GM19239 (cell line): ENCODE results near the gene FBXO31.
"Not testable (repeated sequence)": the region's sequence is repeated elsewhere in the genome, so short reads cannot be mapped to it uniquely, and the experiment has no call there.

Source experiments
- DNase-seq: peaks from one replicate; pipeline ENCODE4 v3.0.0; 2011; ENCODE audit warnings: low spot score; ENCODE audit not compliant: insufficient read length
- FAIRE-seq: peaks from 2 replicates; lab custom pipeline; 2011; peaks lifted over from hg19 to GRCh38; lab: Jason Lieb, UNC

The FBXO31 gene

DNA sequence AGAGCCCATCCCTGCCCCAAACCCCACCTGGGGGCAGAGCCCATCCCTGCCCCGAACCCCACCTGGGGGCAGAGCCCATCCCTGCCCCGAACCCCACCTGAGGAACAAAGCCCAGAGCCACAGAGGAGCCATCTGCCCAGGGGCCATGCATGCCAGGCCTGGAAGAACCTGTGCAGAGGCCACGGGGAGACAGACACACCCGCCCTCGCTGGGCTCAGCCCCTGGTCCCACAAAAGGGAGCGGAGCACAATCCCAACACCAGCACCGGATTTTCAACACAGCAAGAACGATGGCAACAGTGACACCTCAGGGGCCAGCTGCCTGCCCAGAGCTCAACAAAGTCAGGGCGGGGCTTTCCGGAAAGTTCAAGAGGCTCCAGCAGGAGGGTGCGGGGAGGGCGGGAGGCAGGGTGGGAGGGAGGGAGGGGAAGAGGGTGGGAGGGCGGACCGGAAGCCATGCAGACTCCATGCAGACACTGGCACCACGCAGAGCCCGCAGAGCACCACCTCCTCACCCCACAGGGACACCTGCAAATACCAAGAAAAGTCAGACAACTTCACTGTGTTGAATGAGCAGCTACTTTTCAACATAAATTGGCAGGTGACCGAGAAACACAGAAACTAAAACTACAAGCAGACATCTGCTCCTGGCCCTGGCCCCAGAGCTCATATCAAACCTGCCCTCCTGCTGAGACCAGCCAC, 38.5 kb downstream of the FBXO31 start:
- FAIRE-seq (no peak), DNase-seq (no peak)

DNA sequence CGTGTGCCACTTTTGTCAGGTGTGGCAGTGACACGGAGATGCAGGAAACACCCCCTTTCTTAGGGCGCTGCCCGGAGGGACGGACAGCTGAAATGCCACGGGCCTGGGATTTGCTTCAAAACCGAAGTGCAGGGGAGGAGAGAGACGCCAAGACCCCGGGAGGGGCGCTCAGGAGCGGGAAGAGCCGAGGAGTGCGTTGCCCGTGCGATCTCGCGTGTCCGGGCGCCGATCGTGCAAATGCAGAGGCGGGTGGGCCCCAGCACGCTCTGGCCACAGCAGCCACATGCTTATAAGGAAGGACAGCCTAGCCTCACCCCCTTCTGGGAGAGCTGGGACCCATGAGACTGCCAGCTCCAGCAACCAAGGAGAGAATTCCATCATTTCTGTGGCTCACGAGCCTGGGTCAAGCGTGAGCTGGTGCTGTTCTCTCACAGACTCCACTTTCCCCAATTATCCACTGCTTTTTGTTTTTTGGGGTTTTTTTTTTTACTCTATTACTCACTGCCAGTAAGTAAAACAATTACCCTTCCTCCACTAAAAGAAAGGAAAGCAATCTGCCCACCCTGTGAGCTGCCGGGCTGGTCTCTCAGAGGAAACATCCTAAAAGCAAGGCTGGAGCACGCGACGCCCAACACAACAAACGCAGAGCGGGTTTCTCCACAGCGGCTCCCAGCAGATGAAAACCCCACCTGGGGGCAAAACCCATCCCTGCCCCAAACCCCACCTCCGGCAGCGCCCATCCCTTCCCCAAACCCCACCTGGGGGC, 39.2 kb downstream of the FBXO31 start:
- DNase-seq, result no peak
- no peak for FAIRE-seq

DNA sequence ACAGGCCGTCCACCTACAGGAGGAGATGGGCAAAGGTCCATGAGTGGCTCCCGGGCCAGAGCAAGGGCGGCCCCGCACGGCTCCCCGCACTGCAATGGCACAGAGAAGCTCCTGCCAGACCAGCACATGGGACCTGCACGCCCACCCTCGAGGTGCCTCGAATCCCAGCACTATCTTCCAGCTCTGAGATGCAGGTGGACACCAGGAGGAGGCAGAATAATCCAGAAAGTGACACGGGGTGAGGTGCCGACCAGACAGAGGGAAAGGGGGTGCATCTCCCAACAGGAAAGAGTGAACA, 39.9 kb downstream of the FBXO31 start:
- FAIRE-seq (no peak), DNase-seq (no peak)

DNA sequence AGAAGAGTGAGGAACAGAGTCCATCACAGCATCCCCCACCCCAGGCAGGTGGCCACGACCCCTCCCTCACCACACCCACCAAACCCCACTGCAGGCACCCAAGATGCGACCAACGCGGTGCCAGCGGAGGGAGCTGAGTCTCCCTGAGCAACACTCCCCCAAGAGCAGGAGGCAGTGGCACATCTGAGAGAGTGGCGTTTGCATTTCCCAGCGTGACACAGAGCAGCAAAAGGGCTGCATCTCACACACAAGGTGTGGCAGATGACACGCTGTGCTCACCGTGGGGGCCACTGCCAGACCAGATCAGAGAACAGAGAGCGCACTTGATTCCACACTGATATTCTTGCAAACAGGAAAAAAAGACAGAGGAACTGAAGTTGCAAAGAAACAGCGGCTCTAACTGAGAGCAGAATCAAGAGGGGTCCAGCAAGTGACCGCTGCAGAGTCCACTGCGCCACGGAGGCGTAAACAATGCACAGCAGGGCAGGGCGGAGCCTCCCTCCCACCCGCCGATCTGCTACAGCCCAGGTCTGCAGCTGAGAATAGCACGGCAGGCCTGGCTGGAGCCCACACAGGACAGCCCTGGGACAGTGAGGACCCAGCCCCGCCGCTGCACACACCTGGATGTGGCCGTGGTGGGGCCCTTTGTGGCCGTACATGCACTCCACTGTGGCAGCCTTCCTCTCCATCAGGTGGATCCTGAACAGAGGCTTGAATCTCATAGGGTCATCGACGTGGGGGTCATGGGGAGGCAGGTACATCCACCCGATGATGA, 40.4 kb downstream of the FBXO31 start:
- no peak for FAIRE-seq
- no peak for DNase-seq

DNA sequence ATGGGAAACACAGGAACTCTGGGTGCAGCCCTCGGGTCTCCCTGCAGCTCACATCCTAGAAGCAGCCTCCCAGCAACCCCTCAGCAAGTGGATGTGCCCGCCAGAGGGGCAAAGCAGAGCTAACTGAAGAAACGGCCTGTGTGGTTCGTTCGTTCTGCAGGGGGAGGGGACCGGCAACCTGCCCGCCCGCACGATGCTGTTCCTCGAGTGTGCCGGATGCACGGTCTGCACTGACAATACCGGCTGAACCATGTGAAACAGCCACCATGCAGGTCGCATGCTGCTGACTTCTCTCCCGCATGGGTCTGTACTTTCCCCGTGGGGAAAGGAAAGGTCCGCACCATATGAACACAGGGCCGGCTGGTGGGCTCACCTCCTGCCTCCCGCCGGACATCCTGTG, 41.1 kb downstream of the FBXO31 start:
- DNase-seq, result no peak
- FAIRE-seq, result no peak

DNA sequence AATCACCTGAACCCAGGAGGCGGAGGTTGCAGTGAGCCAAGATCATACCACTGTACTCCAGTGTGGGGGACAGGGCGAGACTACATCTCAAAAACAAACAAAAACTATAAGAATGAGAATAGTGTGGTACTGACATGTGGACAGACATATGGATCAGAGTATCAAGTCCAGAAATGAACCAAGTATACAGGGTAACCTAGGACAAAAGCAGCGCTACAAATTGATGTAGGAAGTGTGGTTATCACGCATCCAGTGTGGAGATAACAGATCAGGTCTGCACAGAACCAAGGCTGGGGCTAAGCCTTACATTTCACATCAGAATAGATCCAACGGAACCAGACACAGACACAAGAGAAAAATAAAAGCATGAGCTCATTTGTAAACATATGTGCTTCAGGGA, 43.4 kb downstream of the FBXO31 start:
- DNase-seq (no peak), FAIRE-seq (no peak)

DNA sequence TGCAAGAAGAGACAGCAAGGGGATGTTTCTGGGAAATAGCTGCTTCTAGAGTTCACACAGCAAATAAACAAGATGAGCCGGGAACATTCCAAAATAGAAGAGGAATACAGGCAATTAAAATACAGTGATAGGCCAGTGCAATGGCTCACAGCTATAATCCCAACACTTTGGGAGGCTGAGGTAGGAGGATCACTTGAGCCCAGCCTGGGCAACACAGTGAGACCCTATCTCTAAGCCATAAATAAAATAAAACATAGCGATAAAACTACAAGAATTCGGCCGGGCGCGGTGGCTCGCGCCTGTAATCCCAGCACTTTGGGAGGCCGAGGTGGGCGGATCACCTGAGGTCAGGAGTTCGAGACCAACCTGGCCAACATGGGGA, 43.9 kb downstream of the FBXO31 start:
- not testable (repeated sequence) for FAIRE-seq, DNase-seq

DNA sequence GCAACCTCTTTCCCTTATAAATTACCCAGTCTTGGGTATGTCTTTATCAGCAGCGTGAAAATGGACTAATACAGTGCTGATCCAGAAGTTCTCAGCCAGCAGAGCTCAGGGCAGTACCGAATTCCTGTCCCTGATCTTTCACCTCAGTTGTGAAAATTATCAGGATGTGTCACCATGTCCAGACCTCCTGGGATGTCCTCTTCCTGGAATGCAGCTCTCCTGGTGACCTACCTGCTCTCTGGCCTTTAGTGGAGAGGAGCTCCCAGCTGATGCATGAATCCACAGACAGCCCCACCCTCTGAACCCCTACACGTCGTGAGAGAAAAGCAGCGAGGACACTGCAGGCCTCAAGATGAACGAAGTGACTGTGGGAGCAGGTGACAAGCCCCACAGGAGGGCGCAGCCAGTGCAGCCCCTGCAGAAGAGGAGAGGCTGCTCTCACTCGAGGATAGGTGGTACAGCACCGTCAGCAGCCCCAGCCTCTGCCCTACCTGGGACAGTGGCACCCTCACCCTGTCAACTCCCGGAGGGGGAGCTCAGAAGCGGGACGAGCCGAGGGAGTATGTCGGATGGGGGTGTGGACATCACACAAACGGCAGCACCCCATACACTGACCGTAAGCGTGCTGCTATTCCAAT, 44.4 kb downstream of the FBXO31 start:
- FAIRE-seq (no peak), DNase-seq (no peak)

DNA sequence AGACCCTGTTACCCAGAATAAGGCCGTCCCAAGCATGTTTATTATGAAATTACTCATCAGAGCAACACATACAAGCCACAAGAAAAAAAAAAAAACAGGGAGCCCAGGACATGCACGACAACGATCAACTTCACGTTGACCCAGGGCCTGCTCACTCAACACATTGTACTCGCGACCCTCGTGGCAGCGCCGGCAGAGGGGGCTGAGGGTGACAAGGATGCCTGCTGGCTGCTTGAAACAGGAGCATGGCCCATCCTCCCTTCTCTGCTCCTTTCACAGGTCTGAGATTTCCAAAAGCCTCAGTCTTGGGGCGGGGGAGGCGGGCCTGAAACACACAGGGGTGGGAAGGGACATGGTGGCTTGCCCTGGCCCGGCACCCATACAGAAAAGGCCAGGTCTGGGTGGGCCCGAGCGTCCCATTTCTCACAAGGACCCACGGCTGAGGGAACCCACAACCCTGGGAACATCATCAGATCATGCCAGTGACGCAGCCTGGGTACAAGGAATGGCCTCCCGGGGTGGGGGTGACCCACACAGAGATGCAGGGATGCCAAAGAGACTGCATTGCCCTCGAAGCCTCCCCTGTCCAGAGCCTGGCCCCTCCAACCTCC, 45.3 kb downstream of the FBXO31 start:
- FAIRE-seq, result no peak
- DNase-seq, result no peak

DNA sequence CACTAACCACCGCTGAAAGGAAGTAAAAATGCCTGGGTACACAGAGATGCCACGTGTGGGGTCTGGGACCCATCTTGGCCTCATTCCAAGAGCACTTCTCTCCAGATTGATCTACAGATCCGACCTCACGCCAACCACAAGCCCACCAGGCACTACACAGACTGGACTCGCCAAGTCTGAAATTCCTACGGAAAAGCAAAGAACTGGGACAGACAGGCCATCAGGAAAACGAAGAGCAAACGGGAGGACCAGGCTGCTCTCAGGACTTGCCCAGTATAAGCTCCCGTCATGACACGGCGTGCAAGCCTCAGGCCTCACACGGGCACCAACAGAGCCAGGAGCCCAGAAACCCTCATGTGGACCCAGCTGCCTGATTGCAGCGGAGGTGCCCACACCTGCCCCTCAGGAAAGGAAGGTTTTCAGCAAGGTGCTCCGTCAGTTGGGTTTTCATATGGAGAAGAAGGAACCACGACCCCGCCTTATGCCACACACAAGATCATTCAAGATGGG, 46.3 kb downstream of the FBXO31 start:
- no peak for DNase-seq
- no peak for FAIRE-seq

DNA sequence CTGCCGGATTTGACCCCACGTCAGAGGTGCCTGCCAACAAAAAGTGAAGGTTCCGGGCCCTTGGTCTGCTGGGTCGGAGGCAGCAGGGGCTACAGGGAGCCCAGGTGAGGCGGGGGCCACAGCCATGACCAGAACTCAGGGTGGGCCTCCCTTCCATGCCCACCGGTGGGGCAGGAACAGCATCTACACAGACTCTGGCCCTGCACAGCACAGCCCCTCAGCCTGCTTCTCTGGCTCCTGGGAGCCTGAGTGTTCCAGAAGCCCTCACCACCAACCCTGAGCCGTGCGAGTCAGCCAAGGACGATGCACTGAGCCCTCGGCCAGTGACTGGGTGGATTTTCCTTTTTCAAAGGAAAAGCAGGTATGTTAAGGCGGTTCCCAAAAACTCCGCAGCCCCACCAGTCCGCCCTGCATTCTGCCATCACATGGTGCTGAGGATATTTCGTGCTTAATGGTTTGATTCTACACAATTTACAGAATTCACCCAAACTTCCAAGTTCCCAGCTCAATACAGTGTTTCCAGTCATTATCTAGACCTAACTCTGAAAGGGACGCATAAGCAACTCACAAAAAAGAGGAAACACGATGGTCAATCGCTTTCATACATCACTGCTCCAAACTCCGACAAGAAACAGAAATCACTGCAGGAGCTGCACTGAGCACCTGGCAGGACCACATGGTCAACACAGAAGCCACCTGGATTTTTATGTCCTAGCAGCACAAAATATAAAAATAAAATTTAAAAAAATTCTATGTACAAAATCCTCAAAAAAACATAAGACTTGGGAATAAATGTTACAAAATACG, 46.9 kb downstream of the FBXO31 start:
- no peak for FAIRE-seq
- DNase-seq, result no peak

DNA sequence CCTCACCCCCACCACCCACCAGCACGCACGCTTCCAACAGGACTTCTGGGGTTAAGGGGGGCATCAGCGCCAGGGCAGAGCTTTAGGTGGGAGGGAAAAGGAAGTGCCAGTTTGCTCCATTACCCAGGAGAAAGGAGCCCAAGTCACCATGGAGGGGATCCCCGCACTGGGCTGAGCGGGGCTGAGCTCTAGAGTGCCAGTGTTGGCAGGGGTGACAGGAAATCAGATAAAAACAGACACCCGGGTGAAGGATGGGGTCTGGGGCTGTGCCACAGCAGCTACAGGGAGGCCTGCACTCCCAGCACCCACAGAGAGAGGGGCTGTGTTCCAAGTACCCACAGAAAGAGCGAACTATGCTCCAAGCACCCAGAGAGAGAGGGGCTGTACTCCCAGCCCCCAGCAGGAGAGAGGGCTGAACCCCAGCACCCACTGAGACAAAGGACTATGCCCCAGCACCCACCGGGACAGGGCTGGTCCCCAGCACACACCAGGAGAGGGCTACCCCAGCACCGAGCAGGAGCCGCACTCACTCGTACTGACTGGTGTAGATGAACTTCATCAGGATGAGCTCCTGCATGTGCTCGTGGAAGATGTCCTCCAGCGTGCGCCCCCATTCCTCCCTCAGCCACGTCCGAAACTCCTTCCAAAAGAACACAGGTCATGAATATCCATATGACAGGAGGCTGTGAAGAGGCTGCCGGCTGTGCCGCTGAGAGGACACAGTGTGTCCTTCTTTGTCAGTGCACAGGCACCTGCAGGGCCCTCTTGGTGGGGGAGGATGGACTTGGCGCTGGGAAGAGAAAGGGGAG, 47.7 kb downstream of the FBXO31 start:
- DNase-seq (no peak), FAIRE-seq (no peak)

DNA sequence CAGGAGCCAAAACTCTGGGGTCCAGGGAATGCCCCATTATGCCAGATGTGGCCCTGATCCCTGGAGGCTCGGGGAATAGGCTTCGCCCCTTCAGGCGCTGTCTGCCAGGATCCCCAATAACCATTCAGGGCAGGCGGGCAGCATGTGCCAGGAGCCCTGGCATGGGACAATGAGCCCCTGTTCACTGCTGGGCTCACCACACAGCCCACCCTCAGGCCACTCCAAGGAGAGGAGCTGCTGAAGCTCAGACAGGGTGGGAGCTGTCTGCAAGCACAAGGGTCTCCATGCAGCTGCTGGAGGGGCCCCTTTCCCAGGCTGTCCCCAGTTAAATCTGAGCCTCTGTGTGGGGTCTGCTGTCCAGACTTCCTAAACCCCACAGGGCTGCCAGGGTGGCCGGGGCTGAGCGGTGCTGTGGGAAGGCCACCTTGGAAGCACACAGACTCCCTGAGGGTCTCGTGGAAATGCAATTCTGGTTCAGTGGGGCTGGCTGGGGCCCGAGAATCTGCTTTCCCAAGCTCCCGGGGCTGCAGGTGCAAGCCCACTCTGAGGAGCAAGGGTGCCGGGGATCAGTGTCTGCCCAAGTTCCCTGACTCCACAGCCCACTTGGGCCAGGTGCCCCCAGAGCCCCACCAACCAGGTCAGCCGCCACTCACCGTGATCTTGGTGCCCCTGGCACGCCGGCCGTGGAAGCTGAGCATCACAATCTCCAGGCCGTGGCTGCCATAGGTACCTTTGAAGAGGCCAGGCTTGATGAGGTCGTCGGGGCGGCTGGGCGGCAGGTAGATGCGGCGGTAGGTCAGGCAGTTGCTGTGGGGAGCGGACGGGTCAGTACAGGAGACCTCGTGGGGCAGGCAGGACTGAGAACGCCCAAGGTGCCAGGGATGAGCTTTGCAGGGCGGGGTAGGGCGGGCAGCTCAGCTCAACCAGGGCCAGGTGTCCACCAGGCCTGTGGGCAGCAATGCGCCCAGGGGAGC, 48.6 kb downstream of the FBXO31 start:
- no peak for DNase-seq
- no peak for FAIRE-seq

DNA sequence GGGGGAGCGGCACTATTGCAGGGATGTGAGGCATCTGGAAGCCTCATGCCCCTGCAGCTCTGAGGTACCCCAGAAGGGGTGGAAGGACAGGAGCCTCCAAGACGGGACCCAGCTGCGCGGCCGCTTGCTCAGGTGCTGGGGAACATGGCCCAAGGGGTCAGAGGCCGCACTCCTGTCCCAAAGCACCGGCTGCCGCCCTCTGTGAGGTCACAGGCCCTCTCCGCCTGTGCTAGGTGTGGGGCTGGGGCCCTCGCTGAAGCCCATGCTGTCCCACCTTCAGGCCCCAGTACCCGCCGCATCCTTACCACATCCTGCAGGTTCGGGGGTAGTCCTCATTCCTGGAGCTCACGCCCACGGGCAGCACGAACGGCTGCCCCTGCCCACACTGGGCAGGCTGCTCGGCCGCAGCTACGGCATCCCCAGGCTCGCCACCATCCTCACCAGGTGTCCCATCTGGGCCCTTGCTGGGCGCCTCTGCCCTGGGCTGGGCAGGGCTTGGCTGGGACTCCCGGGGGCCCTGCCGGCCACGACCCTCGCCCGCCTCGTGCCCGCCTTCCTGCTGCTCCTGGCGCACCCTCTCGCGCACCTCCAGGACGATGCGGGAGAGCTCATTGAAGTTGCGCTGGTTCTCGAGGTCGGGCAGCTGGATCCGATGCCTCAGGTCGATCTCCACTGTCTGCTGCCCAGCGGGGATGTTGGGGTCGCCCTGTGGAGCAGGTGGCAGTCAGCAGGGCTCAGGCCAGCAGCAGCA, 49.8 kb downstream of the FBXO31 start:
- FAIRE-seq (no peak), DNase-seq (no peak)

DNA sequence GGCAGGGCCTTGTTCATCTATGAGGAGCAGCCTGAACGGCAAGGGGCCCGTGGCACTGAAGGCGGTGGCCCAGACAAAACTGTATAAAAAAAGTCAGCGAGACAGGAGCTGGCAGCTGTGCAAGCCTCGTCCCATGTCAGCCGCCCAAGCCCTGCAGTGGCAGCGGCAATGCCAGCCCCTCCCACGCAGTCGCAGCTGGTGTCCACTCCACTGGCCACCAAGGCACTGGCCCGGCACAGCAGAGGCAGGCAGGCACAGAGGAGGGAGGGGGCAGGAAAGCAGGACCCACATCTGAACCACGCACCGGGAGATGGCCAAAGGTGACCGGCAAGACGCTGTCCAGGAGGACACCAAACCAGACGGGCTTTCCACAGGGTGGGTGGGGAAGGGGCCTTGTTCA, 50.5 kb downstream of the FBXO31 start:
- no peak for DNase-seq

DNA sequence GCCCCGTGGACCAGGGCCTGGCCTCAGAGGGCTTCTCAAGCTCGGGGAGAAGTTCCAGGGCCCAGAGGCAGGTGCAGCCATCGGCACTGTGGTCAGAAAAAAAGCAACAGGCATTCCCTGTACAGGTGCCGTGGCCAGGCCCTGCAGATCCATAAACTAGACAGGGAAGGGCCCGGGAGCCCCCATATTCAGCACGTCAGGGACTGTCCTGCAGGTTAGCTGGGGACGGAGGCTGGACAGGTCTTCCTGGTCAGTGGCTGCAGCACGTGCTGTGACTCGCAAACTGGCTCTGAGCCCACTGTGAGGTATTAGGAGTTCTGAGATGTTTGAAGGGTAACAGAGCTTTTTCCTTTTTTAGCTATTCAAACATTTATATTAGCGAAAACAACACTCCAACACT, 51.4 kb downstream of the FBXO31 start:
- no peak for FAIRE-seq
- DNase-seq, result no peak

More for the DNA sequence above, 50.5 kb downstream of the FBXO31 start:
- no peak for FAIRE-seq
